Stimulated activated CD8-positive, alpha-beta memory T cell treated with anti-CD3 and anti-CD28 coated beads, Interleukin-7, amount 100 ng/mL, for 1 hour (primary cell): ENCODE data around the gene MSH2.
A peak's percentile ranks its signal among the peaks of the same experiment; 100 is the strongest.
"Not testable (repeated sequence)": the region's sequence is repeated elsewhere in the genome, so short reads cannot be mapped to it uniquely, and the experiment has no call there.

Experiments
- DNase-seq, 2 donors: peaks; one replicate each; pipeline ENCODE4 v3.0.0-alpha.2; 2020; ENCODE audit warnings: low read depth in 2 of 2

MSH2 gene

GRCh38 chr2:47402805-47403608 is at the start of gene MSH2:
Gene MSH2, plus strand, starts transcription at chr2:47403156. Its CDS starts 36 bp downstream, at chr2:47403192.
- peak; percentile 76 to 83 for DNase-seq

GRCh38 chr2:47354013-47354847 is 48.7 kb upstream of the MSH2 start:
- no peak for DNase-seq

DNA sequence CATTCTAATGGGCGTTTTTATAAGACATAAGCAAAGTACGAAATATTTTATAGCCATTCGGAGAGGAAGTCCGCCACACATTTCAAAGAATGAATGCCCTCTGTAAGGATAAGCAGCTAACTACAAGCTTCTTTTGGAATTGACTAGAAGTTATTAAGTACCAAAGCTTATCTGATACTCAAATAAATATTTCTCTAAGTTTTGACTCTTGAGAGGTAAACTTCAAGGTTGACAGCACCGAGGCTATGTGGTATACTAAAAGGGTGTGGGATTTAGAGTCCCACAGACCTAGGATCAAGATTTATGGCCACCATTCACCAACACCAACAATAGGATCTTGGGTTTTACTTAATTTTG is 48.1 kb upstream of the MSH2 start:
- DNase-seq, result no peak

DNA sequence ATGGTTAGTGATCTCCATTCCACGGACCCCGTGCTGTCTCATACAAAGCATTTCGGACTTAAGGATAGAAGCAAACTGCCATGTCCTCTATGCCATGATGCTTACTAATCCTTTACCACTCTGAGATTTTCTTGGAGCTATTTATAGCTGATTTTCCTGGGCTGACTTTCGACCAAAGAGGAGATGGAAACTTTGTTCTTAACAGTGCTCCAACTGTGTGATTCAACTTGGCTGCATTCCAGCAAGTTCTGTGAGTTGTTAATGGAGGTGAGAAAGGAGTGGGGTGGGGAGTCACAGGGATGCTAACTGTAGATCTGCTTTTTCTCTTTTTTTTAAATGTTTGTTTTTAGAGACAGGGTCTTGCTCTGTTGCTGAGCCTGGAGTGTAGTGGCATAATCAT is 45.5 kb upstream of the MSH2 start:
- DNase-seq, result no peak

DNA sequence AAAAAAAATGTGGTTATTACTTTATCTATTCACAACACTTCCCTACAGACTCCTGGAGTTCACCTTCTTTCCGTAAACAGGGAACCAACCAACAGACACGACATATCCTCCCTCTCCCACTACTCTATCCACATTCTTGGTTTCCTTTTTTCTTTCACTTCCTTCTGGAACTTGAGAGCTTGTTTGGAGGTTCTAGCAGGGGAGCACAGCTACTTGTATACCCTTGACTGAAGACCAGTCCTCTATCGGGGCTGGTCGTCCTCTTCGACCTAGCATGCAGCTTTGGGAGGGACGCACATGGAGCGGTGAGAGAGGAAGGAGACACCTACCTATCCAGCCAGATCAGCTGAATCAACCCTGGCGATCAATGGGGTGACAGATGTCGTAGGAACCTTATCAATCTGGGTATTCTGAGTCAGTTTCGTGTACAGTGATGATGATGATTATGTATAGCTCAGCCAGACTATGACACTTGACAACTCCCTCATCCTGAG is 43.5 kb upstream of the MSH2 start:
- DNase-seq, result no peak

- no peak for DNase-seq
Measured at GRCh38 chr2:47360283-47360682, 42.7 kb upstream of the MSH2 start.

DNA sequence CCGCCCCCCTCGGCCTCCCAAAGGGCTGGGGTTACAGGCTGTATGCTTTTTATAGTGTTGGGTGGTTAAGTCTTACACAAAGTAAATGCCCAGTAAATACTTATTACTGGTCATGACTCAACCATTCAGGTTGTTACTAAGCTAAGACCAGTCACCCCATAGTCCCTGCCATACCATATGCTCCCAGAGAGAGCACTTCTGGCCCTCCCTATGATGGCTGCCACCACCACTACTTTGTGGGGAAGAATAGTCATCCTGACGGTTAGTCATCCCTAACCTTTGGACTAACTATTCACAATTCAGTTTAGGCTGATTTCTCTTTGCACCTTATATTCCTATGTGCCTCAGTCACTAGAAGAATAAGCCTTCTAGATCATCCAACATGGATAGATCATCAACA is 42.0 kb upstream of the MSH2 start:
- DNase-seq, result no peak

- DNase-seq, result not testable (repeated sequence)
Measured at GRCh38 chr2:47361505-47362229, 41.3 kb upstream of the MSH2 start.

GRCh38 chr2:47373747-47374146 is 29.2 kb upstream of the MSH2 start:
- DNase-seq, result no peak

GRCh38 chr2:47375307-47375706 is 27.6 kb upstream of the MSH2 start:
- no peak for DNase-seq

DNA sequence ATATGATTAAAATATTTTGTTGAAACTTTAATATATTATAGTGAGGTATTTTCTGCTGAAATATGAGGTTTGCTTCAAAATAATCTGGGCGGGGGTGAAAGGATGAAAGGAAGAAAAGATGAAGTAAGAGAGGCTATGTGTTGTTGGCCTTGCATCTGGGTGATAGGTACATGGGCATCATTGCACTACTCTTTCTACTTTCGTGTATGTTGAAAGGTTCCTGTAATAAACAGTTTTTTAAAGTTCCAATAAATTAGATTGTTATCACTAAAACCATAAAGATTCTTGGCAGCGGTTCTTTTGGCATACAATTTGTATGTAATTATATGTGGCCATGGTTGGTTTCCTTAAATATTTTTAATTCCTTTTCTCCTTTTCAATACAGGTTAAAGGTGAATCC is 23.6 kb upstream of the MSH2 start:
- DNase-seq, result no peak

GRCh38 chr2:47381408-47381807 is 21.5 kb upstream of the MSH2 start:
- no peak for DNase-seq

DNA sequence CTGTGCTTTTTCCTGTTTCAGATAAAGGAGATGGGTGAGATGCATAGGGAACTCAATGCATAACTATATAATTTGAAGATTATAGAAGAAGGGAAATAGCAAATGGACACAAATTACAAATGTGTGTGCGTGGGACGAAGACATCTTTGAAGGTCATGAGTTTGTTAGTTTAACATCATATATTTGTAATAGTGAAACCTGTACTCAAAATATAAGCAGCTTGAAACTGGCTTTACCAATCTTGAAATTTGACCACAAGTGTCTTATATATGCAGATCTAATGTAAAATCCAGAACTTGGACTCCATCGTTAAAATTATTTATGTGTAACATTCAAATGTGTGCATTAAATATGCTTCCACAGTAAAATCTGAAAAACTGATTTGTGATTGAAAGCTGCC is 16.4 kb upstream of the MSH2 start:
- DNase-seq, result no peak

- DNase-seq, result no peak
Measured at GRCh38 chr2:47388888-47389287, 14.1 kb upstream of the MSH2 start.

DNA sequence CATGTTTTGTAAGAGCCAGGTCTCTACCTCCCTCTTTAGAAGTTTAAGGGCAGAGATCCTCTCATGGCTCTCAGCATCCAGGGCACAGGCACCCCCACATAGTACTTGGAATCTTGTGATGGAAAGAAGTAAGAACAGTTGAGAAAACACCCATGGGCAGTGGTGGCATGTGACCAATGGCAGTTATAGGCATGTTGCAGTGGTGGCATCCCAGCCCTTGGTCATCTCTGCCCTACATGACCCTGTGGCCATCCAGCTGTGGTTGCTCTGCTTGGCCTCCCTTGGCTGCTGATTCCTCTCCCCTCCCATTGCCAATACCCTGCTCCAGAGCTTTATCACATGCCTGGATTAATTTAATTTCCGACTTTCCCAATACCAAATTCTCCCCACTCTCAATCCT is 13.3 kb upstream of the MSH2 start:
- no peak for DNase-seq

GRCh38 chr2:47401789-47402554 is 984 bp upstream of the MSH2 start:
- no peak for DNase-seq

DNA sequence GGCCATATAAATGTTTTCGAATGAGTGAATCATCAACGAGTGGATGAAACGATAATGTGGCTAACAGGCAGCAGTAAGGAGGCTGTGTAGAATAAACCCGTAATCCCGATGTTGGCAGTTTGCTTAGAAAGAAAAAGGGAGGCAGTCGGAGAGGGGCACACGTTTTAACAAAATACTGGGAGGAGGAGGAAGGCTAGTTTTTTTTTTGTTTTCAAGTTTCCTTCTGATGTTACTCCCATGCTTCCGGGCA is 476 bp upstream of the MSH2 start:
- no peak for DNase-seq

GRCh38 chr2:47403609-47404193 is 745 bp downstream of the MSH2 start:
- DNase-seq, result no peak

GRCh38 chr2:47404356-47404755 is 1.4 kb downstream of the MSH2 start:
- DNase-seq, result no peak

DNA sequence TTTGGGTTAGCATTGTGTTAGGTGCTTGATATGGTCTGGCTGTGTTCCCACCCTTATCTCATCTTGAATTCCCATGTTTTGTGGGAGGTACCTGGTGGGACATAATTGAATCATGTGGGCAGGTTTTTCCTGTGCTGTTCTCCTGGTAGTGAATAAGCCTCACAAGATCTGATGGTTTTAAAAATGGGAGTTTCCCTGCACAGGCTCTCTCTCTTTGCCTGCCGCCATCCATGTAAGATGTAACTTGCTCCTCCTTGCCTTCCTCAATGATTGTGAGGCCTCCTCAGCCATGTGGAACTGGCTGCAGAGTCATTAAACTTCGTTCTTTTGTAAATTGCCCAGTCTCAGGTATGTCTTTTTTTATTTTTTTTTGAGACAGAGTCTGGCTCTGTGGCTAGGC is 2.8 kb downstream of the MSH2 start:
- DNase-seq, result no peak

DNA sequence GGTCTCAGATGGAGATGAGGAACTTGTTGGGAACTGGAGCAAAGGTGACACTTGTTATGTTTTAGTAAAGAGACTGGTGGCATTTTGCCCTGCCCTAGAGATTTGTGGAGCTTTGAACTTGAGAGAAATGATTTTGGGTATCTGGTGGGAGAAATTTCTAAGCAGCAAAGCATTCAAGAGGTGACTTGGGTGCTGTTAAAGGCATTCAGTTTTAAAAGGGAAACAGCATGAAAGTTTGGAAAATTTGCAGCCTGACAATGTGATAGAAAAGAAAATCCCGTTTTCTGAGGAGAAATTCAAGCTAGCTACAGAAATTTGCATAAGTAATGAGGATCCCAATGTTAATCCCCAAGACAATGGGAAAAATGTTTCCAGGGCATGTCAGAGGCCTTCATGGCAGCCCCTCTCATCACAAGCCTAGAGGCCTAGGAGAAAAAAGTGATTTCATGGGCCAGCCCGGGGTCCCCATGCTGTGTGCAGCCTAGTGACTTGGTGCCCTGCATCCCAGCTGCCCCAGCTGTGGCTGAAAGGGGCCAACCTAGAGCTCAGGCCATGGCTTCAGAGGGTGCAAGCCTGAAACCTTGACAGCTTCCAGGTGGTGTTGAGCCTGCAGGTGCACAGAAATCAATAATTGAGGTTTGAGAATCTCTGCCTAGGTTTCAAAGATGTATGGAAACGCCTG is 3.8 kb downstream of the MSH2 start:
- not testable (repeated sequence) for DNase-seq
